Lung (tissue), 12 donors: ENCODE data around the gene AJAP1. TPM values are rescaled to one million over a fixed set of nuclear protein-coding genes. Genes with fewer than 3 reads are reported as not detected.

ENCODE experiments used
- ATAC-seq: fragments of 200-7000 bp; cut with Tn5 transposase; one replicate; pipeline ENCODE4 v1.9.1; 2020; ENCODE audit warnings: moderate number of reproducible peaks; ENCODE audit not compliant: insufficient read depth, low FRiP score
- DNase-seq, 3 donors: peaks; one replicate each; pipeline ENCODE4 v3.0.0-alpha.2; 2013 to 2017
- H3K27ac ChIP-seq, 2 donors: one replicate each; pipeline ENCODE4 v1.5.1; 2013; ENCODE audit warnings: mild to moderate bottlenecking in 2 of 2, moderate library complexity in 2 of 2, control low read depth in 1 of 2, inconsistent platforms in 1 of 2, low read depth in 1 of 2, low read length in 1 of 2
- H3K27me3 ChIP-seq, 3 donors: one replicate each; pipeline ENCODE4 v1.5.1; 2013; ENCODE audit warnings: low read length in 2 of 3; ENCODE audit not compliant: control insufficient read depth in 3 of 3, insufficient read depth in 3 of 3
- H3K36me3 ChIP-seq, 4 donors: one replicate each; pipeline ENCODE4 v1.5.1; 2013; ENCODE audit warnings: low read length in 4 of 4, mild to moderate bottlenecking in 1 of 4, moderate library complexity in 1 of 4; ENCODE audit not compliant: control insufficient read depth in 4 of 4, insufficient read depth in 4 of 4
- H3K4me1 ChIP-seq, 5 donors: one replicate each; pipeline ENCODE4 v1.5.1; 2013; ENCODE audit warnings: low read length in 5 of 5, mild to moderate bottlenecking in 2 of 5, moderate library complexity in 1 of 5; ENCODE audit not compliant: control insufficient read depth in 5 of 5, insufficient read depth in 5 of 5
- H3K4me3 ChIP-seq: one replicate; pipeline ENCODE4 v1.5.1; 2013; ENCODE audit warnings: mild to moderate bottlenecking, control low read depth, moderate library complexity
- H3K9ac ChIP-seq, 2 donors: one replicate each; pipeline ENCODE4 v1.5.1; 2013; ENCODE audit warnings: low read length in 2 of 2, control low read depth in 1 of 2; ENCODE audit not compliant: insufficient read depth in 1 of 2
- H3K9me3 ChIP-seq, 4 donors: one replicate each; pipeline ENCODE4 v1.5.1; 2013; ENCODE audit warnings: low read length in 3 of 4, mild to moderate bottlenecking in 1 of 4, moderate library complexity in 1 of 4; ENCODE audit not compliant: control insufficient read depth in 4 of 4, insufficient read depth in 3 of 4
- CTCF ChIP-seq: IDR thresholded peaks from 2 replicates; pipeline ENCODE4 v1.5.1; 2012; ENCODE audit warnings: mild to moderate bottlenecking; ENCODE audit errors: control extremely low read depth, extremely low read depth
- WGBS, 2 donors: extraction: QIAGEN DNeasy Blood & Tissue Kit; methylation state at CpG; one replicate each; pipeline ENCODE4 v1.1.7; 2013; 5-methylcytosine and 5-hydroxymethylcytosine counted together
- polyA plus RNA-seq, 2 donors: library from polyadenylated mRNA; stranded (reverse); fragments of 200-250 nt; gene quantifications; one replicate each; pipeline ENCODE4 v1.2.1, GENCODE V29; 2013
- total RNA-seq, 2 donors: library from RNA; depleted of rRNA in 1 of 2; stranded (reverse); fragments of >200 nt in 1 of 2; gene quantifications; one replicate each; pipeline ENCODE4 v1.2.1, GENCODE V29; 2014 to 2021
- donor health status: control.
- donor health status: control.
- donor health status: Bipolar disorder and iron deficiency.
- donor health status: healthy.
- donor health status: DM: yes; HTN: yes; CAD: no.

Gene AJAP1
- total and polyA plus RNA-seq, 4 donors = 0.05 to 0.77 (median 0.19) TPM

GRCh38 chr1:4628992-4629391, 25.4 kb upstream of the AJAP1 start:
- ATAC-seq = no peak
- H3K9ac ChIP-seq = no peak overlapping the region
- H3K27ac ChIP-seq = no peak overlapping the region
- no peaks in the 10 kb centered on the region for H3K36me3 ChIP-seq
- DNase-seq = no peak
- H3K4me1 ChIP-seq = no peaks in the 10 kb centered on the region
- 86 to 93% methylated on average over 7 of the region's 7 CpGs for WGBS, 2 donors
- no peak for TF ChIP-seq CTCF
- peaks cover 0 to 2% (median 0%) of the 10 kb centered on the region in 4 donors for H3K9me3 ChIP-seq
- H3K4me3 ChIP-seq = no peak overlapping the region
- peaks cover 0 to 4% (median 0%) of the 10 kb centered on the region in 3 donors for H3K27me3 ChIP-seq

GRCh38 chr1:4630561-4630960, 23.8 kb upstream of the AJAP1 start:
- DNase-seq (no peak), ATAC-seq (no peak)
- 75 to 78% methylated on average over 7 of the region's 7 CpGs for WGBS, 2 donors
- no peak overlapping the region for H3K9ac ChIP-seq
- H3K27me3 ChIP-seq = peaks cover 0 to 4% (median 0%) of the 10 kb centered on the region in 3 donors
- H3K4me3 ChIP-seq = no peak overlapping the region
- H3K27ac ChIP-seq = no peak overlapping the region
- no peak for TF ChIP-seq CTCF
- H3K4me1 ChIP-seq = no peaks in the 10 kb centered on the region
- H3K36me3 ChIP-seq = no peaks in the 10 kb centered on the region
- peaks cover 0 to 2% (median 0%) of the 10 kb centered on the region in 4 donors for H3K9me3 ChIP-seq

GRCh38 chr1:4631321-4631720, 23.1 kb upstream of the AJAP1 start:
- Histone ChIP-seq H3K4me1 (no peaks in the 10 kb centered on the region), H3K36me3 (no peaks in the 10 kb centered on the region), H3K9ac (no peak overlapping the region), H3K27me3 (peaks cover 0 to 8% (median 0%) of the 10 kb centered on the region in 3 donors), H3K4me3 (no peak overlapping the region), H3K9me3 (peaks cover 0 to 2% (median 0%) of the 10 kb centered on the region in 4 donors), H3K27ac (no peak overlapping the region)
- WGBS, 2 donors = 76 to 90% methylated on average over 5 of the region's 5 CpGs
- ATAC-seq (no peak), DNase-seq (no peak)
- no peak for TF ChIP-seq CTCF

GRCh38 chr1:4633346-4633745, 21.1 kb upstream of the AJAP1 start:
- DNase-seq (no peak), ATAC-seq (no peak)
- peaks cover 0 to 18% (median 0%) of the 10 kb centered on the region in 3 donors for H3K27me3 ChIP-seq
- H3K27ac ChIP-seq = no peak overlapping the region
- peaks cover 0 to 6% (median 0%) of the 10 kb centered on the region in 5 donors for H3K4me1 ChIP-seq
- no peak overlapping the region for H3K9ac ChIP-seq
- H3K9me3 ChIP-seq = peaks cover 0 to 2% (median 0%) of the 10 kb centered on the region in 4 donors
- WGBS, 2 donors = 88 to 92% methylated on average over 9 of the region's 9 CpGs
- H3K4me3 ChIP-seq = no peak overlapping the region
- no peaks in the 10 kb centered on the region for H3K36me3 ChIP-seq
- no peak for TF ChIP-seq CTCF
